GM19468 (cell line): ENCODE data around the gene SLC12A6.
"Not testable (repeated sequence)": the region's sequence is repeated elsewhere in the genome, so short reads cannot be mapped to it uniquely, and the experiment has no call there.

ENCODE experiments used
- ATAC-seq: cut with Tn5 transposase; IDR thresholded peaks from one replicate; pipeline ENCODE4 v1.9.1; 2021; ENCODE audit warnings: mild to moderate bottlenecking, moderate library complexity, moderate number of reproducible peaks; ENCODE audit not compliant: unreplicated experiment; ENCODE audit errors: extremely low read depth

The SLC12A6 gene

DNA sequence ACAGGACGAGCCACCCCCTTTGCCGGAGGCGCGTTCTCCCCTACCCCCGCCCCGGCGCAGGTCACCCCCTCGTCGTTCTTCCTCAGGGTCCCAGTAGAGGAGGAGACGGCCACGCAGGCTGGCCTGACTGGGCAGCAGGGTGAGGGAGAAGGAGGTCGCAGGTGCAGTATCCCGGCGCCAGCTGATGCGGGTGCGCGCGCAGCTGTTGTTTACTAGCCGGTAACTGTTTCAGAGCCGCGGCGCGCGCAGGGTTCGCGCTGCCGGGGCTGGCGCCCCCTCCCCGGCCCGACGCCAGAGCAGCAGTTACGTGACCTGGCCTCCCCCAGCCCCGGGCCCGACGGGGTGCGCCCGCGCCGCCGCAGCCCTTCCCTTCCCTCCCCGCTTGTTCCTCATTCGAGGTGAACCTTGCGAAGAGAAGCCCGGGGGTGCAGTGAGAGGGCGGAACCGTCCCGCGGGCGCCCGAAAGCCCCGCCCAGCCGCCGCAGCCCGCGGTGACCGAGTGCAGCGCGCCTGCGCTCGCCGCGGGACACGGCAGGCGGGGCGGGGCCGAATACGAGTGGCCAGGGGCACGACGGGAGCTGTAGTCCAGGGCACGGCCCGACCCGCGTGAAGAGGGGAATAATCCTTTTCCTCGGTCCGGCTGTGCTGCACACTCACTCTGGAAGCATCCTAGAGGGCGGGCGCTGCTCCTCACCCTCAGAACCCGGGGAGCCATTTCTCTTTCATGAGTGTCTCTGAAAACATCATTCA lies at the start of gene SLC12A6:
SLC12A6 (minus strand) TSS at position 225 of the 750 bp plus-strand sequence. CDS start 1,101 bp downstream, outside the sequence.
- peak; percentile 74 for ATAC-seq

GRCh38 chr15:34381829-34382521 lies 44.4 kb upstream of the SLC12A6 start:
- not testable (repeated sequence) for ATAC-seq

DNA sequence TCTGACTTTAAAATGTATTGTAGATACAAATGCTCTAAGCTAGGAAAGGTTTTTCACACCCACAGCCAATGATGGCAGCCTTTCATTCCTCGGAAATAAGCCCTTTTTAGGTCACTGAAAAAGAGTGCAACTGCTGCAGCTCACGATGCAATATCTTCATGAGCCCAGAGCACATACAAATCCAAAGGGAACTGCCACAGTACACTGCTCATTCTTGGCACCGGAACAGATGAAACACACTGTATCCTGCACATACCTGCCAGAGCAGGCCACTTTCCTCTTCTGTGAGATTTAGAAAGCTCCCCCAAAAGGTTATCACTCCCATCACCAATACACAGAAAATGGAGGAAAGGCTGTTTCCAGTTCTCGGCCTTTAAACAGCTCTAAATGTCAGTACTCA lies 42.9 kb upstream of the SLC12A6 start:
- ATAC-seq: not testable (repeated sequence)

DNA sequence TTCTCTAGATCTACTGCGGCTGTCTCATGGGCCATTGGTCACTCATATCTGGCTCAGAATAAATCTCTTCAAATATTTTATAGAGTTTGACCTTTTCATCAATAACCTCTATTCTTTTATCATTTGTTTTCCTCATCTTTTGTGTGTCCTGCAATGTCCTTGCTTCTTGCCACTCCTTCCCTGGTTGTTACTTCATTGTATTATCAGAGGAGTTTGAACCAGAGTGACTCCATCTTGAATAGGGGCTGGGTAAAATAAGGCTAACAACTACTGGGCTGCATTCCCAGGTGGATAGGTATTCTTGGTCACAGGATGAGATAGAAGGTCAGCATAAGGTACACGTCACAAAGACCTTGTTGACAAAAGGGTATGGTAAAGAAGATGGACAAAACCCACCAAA lies 39.3 kb upstream of the SLC12A6 start:
- ATAC-seq: no peak

- ATAC-seq: not testable (repeated sequence)
These were observed 38.0 kb upstream of the SLC12A6 start for GRCh38 chr15:34375541-34375940.

- ATAC-seq: no peak
These were observed 37.2 kb upstream of the SLC12A6 start for GRCh38 chr15:34374816-34375215.

DNA sequence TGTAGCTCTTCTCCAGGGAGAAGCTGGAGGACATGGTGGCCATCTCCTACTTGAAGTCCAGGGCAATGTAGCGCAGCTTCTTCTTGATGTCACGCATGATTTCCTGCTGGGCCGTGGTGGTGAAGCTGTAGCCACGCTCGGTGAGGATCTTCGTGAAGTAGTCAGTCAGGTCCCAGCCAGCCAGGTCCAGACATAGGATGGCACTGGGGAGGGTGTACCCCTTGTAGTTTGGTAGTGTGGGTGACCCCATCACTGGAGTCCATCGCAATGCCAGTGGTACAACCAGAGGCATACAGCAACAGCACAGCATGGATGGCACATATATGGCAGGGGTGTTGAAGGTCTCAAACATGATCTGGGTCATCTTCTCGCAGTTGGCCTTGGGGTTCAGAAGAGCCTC lies 36.4 kb upstream of the SLC12A6 start:
- no peak for ATAC-seq

DNA sequence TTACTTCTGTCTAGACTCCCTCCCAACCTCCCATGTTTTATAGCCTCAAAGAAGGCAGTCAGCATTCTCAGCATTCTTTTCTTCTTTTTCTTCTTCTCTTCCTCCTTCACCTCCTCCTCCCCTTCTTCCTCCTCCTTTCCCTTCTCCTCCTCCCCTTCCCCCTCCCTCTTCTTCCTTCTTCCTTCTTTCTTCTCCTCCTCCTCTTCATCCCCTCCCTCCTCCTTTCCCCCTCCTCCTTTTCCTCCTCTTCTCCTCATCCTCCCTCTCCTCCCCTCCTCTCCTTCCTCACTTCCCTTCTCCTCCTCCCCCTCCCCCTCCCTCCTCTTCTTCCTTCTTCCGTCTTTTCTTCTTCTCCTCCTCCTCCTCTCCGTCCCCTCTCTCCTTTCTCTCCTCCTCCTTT lies 33.1 kb upstream of the SLC12A6 start:
- no peak for ATAC-seq

GRCh38 chr15:34370129-34370528 lies 32.5 kb upstream of the SLC12A6 start:
- ATAC-seq: no peak

GRCh38 chr15:34367101-34368081 lies 29.8 kb upstream of the SLC12A6 start, which contains the start of gene LPCAT4:
Gene LPCAT4, minus strand, starts transcription at chr15:34367196. Its CDS starts 96 bp downstream, at chr15:34367100.
- ATAC-seq: peak; percentile 83

GRCh38 chr15:34366271-34367065 lies 28.9 kb upstream of the SLC12A6 start:
- no peak for ATAC-seq

DNA sequence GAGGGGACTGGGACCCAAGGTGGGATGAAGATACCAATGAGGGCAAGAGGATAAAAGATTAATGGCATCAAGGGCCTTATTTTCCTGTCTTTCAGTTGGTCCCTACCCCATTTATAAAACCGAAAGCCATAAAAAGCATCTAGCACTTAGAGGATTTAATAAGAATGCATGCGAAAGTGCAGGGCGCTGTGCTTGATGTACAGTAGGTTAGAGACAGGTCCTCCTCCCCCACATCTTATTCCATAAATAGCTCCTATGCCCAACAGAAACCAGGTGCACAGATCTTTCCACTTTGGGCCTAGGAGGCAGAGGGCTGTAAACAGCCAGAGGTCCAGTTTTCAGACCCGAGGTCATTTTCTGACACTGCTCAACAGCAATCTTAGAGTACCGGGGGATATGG lies 28.3 kb upstream of the SLC12A6 start:
- ATAC-seq: no peak

GRCh38 chr15:34365091-34365825 lies 27.7 kb upstream of the SLC12A6 start:
- no peak for ATAC-seq

- no peak for ATAC-seq
These were observed 26.5 kb upstream of the SLC12A6 start for GRCh38 chr15:34364041-34364440.

GRCh38 chr15:34362047-34362773 lies 24.6 kb upstream of the SLC12A6 start:
- ATAC-seq: no peak

- ATAC-seq: no peak
These were observed 23.7 kb upstream of the SLC12A6 start for GRCh38 chr15:34361278-34361677.

DNA sequence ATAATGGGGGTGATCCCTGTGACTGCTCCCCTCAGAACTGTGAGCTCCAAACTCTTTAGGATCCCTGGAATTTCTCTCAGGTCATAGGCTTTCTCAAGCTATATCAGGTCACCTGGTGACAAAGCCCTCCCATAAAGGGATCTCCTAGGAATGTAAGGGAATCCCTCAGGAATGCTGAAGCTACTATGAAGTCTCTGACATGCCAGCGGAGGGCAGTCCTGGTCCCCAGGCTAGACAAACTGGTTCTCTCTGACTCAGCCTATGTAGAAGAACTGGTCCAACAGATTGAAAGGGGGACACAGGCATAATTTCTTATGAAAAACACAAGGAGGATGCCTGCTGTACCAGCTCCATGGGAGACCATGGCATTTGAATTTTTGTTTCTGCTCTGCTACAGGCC lies 22.7 kb upstream of the SLC12A6 start:
- no peak for ATAC-seq

GRCh38 chr15:34359416-34359815 lies 21.8 kb upstream of the SLC12A6 start:
- ATAC-seq: no peak
